Skeletal muscle tissue (tissue), 4 donors: ENCODE results near the gene ANKRD36. TPM values are rescaled to one million over a fixed set of nuclear protein-coding genes. Genes with fewer than 3 reads are reported as not detected.
A peak's percentile ranks its signal among the peaks of the same experiment; 100 is the strongest.
"Not testable (repeated sequence)": the region's sequence is repeated elsewhere in the genome, so short reads cannot be mapped to it uniquely, and the experiment has no call there.

Experiments
- H3K27ac ChIP-seq: one replicate; pipeline ENCODE4 v1.7.0; 2013; ENCODE audit warnings: mild to moderate bottlenecking, low read depth, low read length, inconsistent platforms
- H3K27me3 ChIP-seq, 3 donors: one replicate each; pipeline ENCODE4 v1.7.0; 2013; ENCODE audit warnings: low read length in 3 of 3; ENCODE audit not compliant: control insufficient read depth in 3 of 3, insufficient read depth in 3 of 3
- H3K36me3 ChIP-seq, 3 donors: one replicate each; pipeline ENCODE4 v1.7.0; 2013; ENCODE audit warnings: low read length in 3 of 3; ENCODE audit not compliant: control insufficient read depth in 3 of 3, insufficient read depth in 3 of 3
- H3K4me1 ChIP-seq, 3 donors: one replicate each; pipeline ENCODE4 v1.7.0; 2013; ENCODE audit warnings: low read length in 3 of 3, mild to moderate bottlenecking in 3 of 3; ENCODE audit not compliant: control insufficient read depth in 3 of 3, insufficient read depth in 3 of 3
- H3K4me3 ChIP-seq, 3 donors: one replicate each; pipeline ENCODE4 v1.7.0; 2013; ENCODE audit warnings: low read length in 3 of 3
- H3K9ac ChIP-seq, 3 donors: one replicate each; pipeline ENCODE4 v1.7.0; 2013; ENCODE audit warnings: low read length in 3 of 3, mild to moderate bottlenecking in 3 of 3, moderate library complexity in 2 of 3, low read depth in 1 of 3
- H3K9me3 ChIP-seq, 3 donors: one replicate each; pipeline ENCODE4 v1.7.0; 2013; ENCODE audit warnings: low read length in 3 of 3; ENCODE audit not compliant: control insufficient read depth in 3 of 3
- total RNA-seq: library from RNA; depleted of rRNA; stranded (reverse); fragments of >200 nt; gene quantifications from one replicate; pipeline ENCODE4 v1.2.3, GENCODE V29; 2014
- donor health status: Osteomylitis.

ANKRD36 gene
- total RNA-seq, 1 donor from 2014 or later = 25.1 TPM

DNA sequence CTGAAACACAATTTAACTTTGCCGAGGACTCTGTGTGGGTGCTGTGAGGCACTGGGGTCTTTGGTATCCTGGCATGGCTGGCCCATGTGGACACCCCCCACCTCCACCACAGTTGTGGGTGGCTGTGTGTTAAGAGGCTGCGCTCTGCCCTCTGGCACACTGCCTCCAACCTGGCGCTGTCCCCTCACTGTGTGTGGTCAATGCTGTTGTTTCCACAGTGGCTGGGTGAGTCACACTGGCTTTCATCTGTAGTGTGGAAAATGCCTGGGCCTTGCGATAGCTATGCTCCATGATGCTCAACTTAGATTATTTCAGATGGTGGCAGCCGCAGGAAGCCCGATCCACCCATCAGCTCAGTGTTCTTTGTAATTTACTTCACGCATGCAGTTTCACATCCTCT lies 27.9 kb upstream of the ANKRD36 start:
- not testable (repeated sequence) for H3K4me1 ChIP-seq, H3K9me3 ChIP-seq, H3K27me3 ChIP-seq, H3K4me3 ChIP-seq, H3K9ac ChIP-seq, H3K27ac ChIP-seq, H3K36me3 ChIP-seq

DNA sequence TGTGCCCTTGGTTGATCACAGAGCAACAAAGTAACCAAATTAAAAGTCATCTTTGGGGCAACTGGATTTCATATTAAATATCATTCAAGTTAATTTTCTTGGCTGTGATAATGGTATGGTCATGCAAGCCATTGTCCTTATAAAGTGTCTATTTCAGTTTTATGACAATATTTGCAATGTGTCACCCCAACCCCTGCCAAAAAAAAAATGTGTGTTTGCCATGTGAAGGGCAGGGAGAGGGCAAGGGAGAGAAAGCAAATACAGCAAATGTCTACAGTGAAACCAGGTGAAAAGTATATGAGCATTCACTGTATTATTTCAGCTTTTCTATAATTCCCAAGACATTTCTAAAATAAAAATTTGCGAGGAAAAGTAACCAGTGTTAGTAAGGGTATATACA lies 24.2 kb upstream of the ANKRD36 start:
- H3K4me3 ChIP-seq, H3K27me3 ChIP-seq, H3K9me3 ChIP-seq, H3K36me3 ChIP-seq, H3K4me1 ChIP-seq, H3K27ac ChIP-seq, H3K9ac ChIP-seq: not testable (repeated sequence)

DNA sequence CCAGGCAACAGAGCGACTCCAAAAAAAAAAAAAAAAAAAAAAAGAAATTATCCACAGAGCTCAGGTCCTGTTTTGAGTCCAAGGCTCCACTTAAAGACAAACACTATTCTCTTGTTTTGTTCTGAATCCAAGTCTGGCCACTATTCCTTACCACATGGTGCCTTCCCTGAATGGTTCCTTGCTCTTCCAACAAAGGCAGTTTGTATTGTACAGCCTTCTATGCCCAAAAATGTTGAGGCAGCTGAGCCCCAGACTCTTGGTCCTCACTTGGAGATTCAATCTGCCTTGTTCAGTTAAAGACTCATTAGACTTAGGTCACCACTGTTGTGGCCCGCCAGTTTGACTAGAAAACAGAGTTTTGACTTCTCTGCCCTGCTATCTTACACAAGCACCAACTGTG lies 20.0 kb upstream of the ANKRD36 start:
- not testable (repeated sequence) for H3K36me3 ChIP-seq, H3K4me1 ChIP-seq

DNA sequence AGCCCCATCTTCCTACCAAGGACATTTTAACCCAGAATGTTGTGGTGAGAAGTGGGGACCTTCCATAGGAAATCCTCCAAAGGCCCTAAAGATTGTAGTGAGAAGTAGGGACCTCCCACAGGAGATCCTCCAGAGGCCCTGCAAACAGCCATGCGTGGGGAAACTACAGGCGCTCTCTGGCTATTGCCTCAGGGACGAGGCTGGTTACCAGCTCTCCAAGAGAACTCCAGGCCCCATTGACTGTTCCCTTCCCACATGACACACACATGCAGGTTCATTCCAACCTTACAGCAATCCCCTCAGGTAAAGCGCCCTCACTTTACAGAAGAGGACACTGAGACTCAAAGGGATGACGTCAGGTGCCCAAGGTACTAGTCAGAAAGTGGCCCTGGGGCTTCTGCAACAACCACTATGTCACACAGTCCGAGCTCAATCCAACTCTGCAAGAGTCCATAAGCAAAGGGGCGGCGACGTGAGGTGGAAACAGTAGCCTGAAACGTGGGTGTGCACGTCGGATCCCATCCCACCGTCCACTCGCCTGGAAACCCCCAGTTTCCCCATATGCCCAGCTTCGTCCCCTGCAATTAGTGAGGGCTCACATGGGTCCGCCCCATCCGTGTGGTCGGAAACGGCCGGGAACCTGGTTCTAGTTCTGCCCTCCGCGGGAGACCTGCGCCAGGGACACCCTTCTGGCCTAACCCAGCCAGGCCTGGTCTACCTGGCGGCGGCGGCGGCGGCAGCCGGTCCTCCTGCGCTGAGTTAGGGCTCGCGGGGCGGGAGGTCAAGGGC lies 18.8 kb upstream of the ANKRD36 start:
- H3K4me3 ChIP-seq, H3K27ac ChIP-seq, H3K36me3 ChIP-seq, H3K4me1 ChIP-seq, H3K27me3 ChIP-seq, H3K9me3 ChIP-seq: not testable (repeated sequence)
- H3K9ac ChIP-seq = peak overlapping the region in 2 of 3 donors; percentile 16 to 23

More for the DNA sequence above, 20.0 kb upstream of the ANKRD36 start:
- not testable (repeated sequence) for H3K4me3 ChIP-seq, H3K27me3 ChIP-seq, H3K9me3 ChIP-seq, H3K27ac ChIP-seq, H3K9ac ChIP-seq

DNA sequence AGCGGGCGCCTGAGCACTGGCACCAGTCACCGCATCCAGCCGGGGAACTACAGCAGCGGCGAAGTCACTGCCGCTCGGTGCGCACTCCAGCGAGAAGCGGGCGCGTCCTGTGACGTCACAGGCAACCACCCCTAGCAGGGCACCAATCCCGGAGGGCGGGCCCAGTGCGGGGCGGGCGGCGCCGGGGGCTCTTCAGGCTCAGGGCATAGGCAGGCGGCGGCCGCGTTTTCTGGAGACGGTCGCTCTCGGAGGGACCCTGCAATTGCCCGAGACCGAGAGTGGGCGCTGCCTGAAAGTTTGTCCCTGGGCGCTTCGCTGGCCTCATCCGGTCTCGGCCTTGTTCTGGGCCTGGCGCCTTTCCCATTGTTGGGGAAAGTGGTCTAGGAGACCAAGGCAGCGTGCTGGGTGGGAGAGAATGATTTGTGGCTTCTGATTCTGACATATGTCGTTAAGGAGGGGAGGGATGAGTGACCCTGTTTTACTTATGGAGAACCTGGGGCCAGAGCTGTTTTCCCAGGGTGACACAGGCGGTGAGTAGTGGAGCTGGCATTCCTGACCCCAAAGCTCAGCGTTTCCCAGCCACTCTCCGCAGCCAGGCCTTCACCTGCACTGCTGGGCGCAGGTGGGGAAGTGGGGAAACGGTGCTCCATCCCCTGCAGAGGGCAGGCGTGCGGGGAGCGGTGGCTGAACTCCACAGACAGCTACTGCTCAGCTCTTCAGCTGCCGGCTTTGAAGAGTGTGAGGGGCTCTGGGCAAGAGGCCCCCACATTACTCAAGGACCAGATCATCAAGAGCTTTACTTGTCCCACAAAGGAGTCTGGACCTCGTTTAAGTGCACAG lies 18.0 kb upstream of the ANKRD36 start, which contains the start of gene FAHD2B:
TSS of gene FAHD2B (minus strand) at position 111 of the 840 bp plus-strand sequence. CDS start 3,176 bp downstream, outside the sequence.
- Histone ChIP-seq H3K27ac (peak within 1 kb of the TSS; percentile 40), H3K4me3 (peak within 1 kb of the TSS; percentile 56 to 59 (median 58)), H3K9ac (peak within 1 kb of the TSS; percentile 54 to 71 (median 64))
- not testable (repeated sequence) for H3K9me3 ChIP-seq, H3K4me1 ChIP-seq, H3K27me3 ChIP-seq, H3K36me3 ChIP-seq

DNA sequence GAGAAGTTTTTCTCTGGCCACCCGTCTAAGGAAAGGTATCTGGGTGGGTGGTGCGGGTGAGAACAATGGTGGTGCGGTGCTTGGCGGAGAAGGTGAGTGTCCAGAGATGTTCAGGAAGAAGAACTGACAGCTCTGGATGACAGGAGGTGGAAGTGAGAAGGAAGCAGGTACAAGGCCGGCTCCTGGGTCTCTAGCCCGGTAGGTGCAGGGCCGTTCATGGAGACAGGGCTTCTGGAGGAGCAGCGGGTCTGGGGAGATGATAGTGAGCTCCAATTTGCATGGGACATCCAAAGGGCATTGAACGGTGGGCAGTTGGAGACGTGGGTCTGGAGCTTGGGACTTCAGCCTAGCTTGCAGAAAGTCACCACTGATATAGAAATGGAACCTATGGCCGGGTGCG lies 17.3 kb upstream of the ANKRD36 start:
- Histone ChIP-seq H3K4me1 (peaks cover 4 to 7% (median 7%) of the 10 kb centered on the region in 3 donors), H3K27ac (peak overlapping the region; percentile 40), H3K9me3 (no peaks in the 10 kb centered on the region), H3K36me3 (no peaks in the 10 kb centered on the region), H3K4me3 (peak overlapping the region; percentile 56 to 59 (median 58)), H3K27me3 (no peaks in the 10 kb centered on the region), H3K9ac (peak overlapping the region; percentile 54 to 71 (median 64))

DNA sequence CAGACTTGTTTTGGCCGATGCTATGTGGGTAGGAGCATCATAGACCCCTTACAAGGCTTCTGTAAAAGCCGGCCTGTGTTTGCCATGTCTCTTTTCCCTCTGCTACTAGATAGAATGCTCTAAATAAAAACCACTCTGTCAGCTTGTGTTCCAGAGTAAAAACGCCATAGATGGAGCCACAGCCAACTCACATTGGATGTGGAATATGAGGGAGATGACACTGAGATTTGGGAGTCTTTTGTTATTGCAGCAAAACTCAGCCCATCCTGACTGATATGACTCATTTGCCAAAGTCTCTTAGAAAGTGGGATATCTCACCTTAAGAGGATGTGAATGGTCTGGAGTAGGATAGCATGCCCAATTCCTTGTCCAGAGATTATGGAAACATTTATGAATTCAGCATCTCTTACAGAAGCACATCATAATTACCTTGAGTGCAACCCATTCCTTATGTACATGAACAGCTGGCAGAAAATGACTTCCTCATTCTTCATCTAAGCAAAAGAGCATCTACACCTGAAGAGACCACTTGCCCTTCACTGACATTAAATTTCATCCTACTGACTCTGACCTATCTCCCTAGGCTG lies 14.1 kb upstream of the ANKRD36 start:
- H3K27me3 ChIP-seq = not testable (repeated sequence)

DNA sequence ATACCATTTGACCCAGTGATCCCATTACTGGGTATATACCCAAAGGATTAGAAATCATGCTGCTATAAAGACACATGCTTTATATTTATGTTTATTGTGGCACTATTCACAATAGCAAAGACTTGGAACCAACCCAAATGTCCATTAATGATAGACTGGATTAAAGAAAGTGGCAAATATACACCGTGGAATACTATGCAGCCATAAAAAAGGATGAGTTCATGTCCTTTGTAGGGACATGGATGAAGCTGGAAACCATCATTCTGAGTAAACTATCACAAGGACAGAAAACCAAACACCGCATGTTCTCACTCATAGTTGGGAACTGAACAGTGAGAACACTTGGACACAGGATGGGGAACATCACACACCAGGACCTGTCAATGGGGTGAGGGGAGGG lies 6.1 kb upstream of the ANKRD36 start:
- H3K4me3 ChIP-seq, H3K4me1 ChIP-seq, H3K9ac ChIP-seq, H3K27me3 ChIP-seq, H3K36me3 ChIP-seq, H3K27ac ChIP-seq, H3K9me3 ChIP-seq: not testable (repeated sequence)

More for the DNA sequence above, 14.1 kb upstream of the ANKRD36 start:
- not testable (repeated sequence) for H3K36me3 ChIP-seq, H3K9me3 ChIP-seq, H3K4me1 ChIP-seq, H3K9ac ChIP-seq, H3K4me3 ChIP-seq, H3K27ac ChIP-seq

DNA sequence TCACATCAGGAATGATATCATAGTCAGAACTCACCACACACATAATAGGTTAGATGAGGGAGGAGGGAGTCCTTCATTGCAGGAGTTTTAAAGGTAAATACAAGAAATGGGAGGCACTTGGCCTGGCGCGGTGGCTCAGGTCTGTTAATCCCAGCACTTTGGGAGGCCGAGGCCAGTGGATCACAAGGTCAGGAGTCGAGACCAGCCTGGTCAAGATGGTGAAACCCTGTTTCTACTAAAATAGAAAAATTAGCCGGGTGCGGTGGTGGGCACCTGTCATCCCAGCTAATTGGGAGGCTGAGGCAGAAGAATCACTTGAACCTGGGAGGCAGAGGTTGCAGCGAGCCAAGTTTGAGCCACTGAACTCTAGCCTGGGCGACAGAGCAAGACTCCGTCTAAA lies 1.7 kb upstream of the ANKRD36 start:
- H3K9ac ChIP-seq, H3K27ac ChIP-seq, H3K4me1 ChIP-seq, H3K4me3 ChIP-seq, H3K36me3 ChIP-seq, H3K27me3 ChIP-seq, H3K9me3 ChIP-seq: not testable (repeated sequence)
